PFSK-1 (cell line): ENCODE measurements around the gene MRI1.

Source experiments
- FOXP2 ChIP-seq: optimal IDR thresholded peaks from 2 replicates; pipeline ENCODE3; 2011; ENCODE audit warnings: borderline replicate concordance, control low read depth, inconsistent platforms; ENCODE audit not compliant: insufficient read depth; ENCODE audit errors: extremely low read length, extremely low read depth
- POLR2AphosphoS5 ChIP-seq: IDR thresholded peaks from 2 replicates; pipeline ENCODE4 v1.6.1; 2012; ENCODE audit warnings: low read depth, mild to moderate bottlenecking, control low read depth, low read length, moderate library complexity
- SIN3A ChIP-seq: IDR thresholded peaks from 2 replicates; pipeline ENCODE4 v1.6.1; 2012; ENCODE audit warnings: mild to moderate bottlenecking, low read length, moderate library complexity, borderline replicate concordance; ENCODE audit not compliant: insufficient read depth
- TAF1 ChIP-seq: IDR thresholded peaks from 2 replicates; pipeline ENCODE4 v1.6.1; 2012; ENCODE audit warnings: low read length, control low read depth, borderline replicate concordance; ENCODE audit not compliant: insufficient read depth
- TF ChIP-seq, protein P1 (sequence below), 2 experiments: IDR thresholded peaks; 2 replicates each; pipeline versions ENCODE4 v1.6.1 to v1.8.0; 2011 to 2012; ENCODE audit warnings: low read depth in 2 of 2, low read length in 2 of 2, control low read depth in 1 of 2, inconsistent platforms in 1 of 2, mild to moderate bottlenecking in 1 of 2, moderate library complexity in 1 of 2; ENCODE audit not compliant: insufficient read depth in 1 of 2

Gene MRI1

DNA sequence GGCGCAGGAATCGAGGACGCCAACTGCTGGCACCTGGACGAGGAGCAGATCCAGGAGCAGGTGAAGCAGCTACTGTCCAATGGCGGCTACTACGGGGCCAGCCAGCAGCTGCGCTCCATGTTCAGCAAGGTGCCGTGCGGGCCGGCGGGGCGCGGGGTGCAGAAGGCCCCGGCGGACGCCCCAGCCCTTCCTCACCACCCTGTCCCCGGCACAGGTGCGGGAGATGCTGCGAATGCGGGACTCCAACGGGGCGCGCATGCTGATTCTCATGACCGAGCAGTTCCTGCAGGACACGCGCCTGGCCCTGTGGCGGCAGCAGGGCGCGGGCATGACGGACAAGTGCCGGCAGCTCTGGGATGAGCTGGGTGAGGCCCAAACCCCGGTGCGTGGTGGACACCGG, 44.5 kb downstream of the MRI1 start:
- TF ChIP-seq SIN3A = no peak
- no peak for TF ChIP-seq POLR2AphosphoS5
- TF ChIP-seq FOXP2 = no peak
- TF ChIP-seq TAF1 = no peak
- TF ChIP-seq, protein P1, sequence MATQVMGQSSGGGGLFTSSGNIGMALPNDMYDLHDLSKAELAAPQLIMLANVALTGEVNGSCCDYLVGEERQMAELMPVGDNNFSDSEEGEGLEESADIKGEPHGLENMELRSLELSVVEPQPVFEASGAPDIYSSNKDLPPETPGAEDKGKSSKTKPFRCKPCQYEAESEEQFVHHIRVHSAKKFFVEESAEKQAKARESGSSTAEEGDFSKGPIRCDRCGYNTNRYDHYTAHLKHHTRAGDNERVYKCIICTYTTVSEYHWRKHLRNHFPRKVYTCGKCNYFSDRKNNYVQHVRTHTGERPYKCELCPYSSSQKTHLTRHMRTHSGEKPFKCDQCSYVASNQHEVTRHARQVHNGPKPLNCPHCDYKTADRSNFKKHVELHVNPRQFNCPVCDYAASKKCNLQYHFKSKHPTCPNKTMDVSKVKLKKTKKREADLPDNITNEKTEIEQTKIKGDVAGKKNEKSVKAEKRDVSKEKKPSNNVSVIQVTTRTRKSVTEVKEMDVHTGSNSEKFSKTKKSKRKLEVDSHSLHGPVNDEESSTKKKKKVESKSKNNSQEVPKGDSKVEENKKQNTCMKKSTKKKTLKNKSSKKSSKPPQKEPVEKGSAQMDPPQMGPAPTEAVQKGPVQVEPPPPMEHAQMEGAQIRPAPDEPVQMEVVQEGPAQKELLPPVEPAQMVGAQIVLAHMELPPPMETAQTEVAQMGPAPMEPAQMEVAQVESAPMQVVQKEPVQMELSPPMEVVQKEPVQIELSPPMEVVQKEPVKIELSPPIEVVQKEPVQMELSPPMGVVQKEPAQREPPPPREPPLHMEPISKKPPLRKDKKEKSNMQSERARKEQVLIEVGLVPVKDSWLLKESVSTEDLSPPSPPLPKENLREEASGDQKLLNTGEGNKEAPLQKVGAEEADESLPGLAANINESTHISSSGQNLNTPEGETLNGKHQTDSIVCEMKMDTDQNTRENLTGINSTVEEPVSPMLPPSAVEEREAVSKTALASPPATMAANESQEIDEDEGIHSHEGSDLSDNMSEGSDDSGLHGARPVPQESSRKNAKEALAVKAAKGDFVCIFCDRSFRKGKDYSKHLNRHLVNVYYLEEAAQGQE (IDR thresholded peaks at IDR 0.05; ENCODE audit: insufficient read depth in 1 of 2, low read depth in 2 of 2, low read length in 2 of 2) = no peak

DNA sequence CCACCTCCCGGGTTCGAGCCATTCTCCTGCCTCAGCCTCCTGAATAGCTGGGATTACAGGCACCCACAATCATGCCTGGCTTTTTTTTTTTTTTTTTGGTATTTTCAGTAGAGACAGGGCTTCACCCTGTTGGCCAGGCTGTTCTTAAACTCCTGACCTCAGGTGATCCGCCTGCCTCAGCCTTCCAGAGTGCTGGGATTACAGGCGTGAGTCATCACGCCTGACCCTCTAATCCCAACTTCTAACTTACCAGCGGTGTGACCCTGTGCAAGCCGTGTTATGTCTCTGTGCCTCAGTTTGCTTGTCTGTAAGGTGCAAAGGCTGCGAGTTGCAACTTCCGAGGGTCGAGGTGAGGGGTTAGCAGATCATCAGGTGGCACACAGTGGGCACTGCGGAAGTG, 48.2 kb downstream of the MRI1 start:
- no peak for TF ChIP-seq SIN3A
- TF ChIP-seq, protein P1 (IDR thresholded peaks at IDR 0.05; ENCODE audit: insufficient read depth in 1 of 2, low read depth in 2 of 2, low read length in 2 of 2) = no peak

DNA sequence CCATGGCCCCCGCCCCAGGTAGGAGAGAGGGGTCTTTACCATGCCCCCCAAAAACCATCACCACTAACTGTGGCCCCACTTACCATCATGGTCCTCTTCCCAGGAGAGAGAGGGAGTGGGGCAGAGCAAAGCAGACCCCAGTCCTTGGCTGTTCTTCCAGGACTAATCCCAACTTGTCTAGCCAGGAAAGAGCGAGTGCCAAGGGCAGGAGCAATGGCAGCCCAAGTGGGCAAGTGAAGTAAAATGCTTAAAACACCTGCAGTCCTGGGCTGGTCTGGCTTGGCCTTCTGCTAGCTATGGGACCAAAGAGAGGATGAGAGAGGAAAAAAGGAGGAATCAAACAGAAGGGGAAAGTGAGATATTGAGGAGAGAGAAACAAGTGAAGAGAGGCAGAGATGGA, 48.8 kb downstream of the MRI1 start:
- TF ChIP-seq POLR2AphosphoS5 = 0 out of 2 replicates have a peak, but pooled peaks have one; percentile 32
- no peak for TF ChIP-seq TAF1

DNA sequence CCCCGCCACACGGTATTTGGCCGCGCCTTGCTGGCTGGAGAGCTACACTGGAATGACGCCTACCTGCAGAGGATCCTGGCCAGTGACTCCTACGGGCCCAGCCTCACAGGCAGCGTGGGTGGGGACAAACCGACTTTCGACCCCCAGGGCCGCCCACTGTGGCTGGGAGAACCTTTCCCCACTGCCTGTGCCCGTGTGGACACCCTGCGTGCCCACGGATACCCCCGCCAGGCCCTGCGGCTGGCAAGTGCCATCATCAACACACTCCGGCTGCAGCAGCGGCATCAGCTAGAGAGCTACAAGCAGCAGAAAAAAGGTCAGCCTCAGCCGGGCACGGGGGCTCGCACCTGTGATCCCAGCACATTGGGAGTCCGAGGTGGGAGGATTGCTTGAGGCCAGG, 50.2 kb downstream of the MRI1 start:
- TF ChIP-seq TAF1 (no peak), SIN3A (no peak), POLR2AphosphoS5 (no peak), FOXP2 (no peak)
- TF ChIP-seq, protein P1 (IDR thresholded peaks at IDR 0.05; ENCODE audit: insufficient read depth in 1 of 2, low read depth in 2 of 2, low read length in 2 of 2) = no peak

GRCh38 chr19:13817018-13817614, 52.8 kb downstream of the MRI1 start:
- 0 out of 2 replicates have a peak, but pooled peaks have one; percentile 19 for TF ChIP-seq POLR2AphosphoS5
- TF ChIP-seq, protein P1 (IDR thresholded peaks at IDR 0.05; ENCODE audit: insufficient read depth in 1 of 2, low read depth in 2 of 2, low read length in 2 of 2) = no peak
- no peak for TF ChIP-seq TAF1
- TF ChIP-seq FOXP2 = no peak
- no peak for TF ChIP-seq SIN3A
